Medulla oblongata (tissue), 1 donor: Measurements from ENCODE around the gene TP53BP1.
"Not testable (repeated sequence)": the region's sequence is repeated elsewhere in the genome, so short reads cannot be mapped to it uniquely, and the experiment has no call there.

Experiments
- DNase-seq: peaks from one replicate; pipeline ENCODE4 v3.0.0-alpha.2; 2015; ENCODE audit errors: extremely low spot score

Gene TP53BP1

DNA sequence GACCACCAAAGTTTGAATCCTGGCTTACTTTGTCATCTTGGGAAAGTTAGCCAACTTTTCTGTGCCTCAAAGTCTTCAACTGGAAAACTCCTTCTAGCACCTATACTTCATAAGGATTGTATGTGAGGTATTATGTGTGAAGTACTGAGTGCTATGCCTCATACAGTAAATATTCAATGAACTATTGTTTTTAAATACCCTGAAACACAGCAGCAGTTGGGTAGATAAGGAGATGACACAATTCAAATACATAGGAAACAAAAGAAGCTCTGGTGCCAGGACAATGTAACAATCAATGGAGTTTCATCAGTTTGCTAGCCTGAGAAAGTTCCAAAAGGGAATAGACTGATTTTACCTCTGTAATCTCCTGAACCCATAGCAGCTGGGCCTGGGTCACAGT, 78.8 kb downstream of the TP53BP1 start:
- DNase-seq: no peak

- DNase-seq: no peak
Measured at GRCh38 chr15:43412096-43412495, 80.9 kb downstream of the TP53BP1 start.

DNA sequence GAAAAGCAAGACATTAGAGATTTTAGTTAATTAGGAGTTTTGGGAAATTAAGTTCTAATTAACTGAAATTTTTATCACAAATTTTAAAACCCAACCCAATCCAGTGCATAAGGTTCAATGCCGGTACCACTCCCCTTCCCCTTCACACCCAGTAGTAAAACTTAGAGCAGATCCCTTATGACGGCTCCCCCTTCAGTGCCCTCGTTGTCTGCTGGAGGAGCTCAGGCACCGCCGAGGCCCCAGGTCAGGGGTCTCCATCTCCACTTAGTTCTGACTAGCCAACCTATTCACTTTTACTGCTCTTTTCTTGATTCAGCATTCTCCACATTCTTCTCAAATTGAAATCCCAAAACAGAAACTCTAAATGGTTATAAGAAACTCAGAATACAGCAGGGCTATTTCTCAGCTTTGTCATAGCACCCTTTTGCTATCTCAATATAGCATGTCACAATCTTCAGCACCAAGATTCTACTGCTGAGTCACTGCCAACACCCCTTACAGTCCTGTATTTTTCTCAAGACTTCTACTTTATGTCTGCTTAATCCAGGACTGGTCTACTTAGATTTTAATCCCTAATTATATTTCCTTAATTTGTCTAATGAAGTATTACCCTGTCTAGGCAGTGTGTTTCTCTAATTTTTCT, 82.3 kb downstream of the TP53BP1 start:
- no peak for DNase-seq

- no peak for DNase-seq
Measured at GRCh38 chr15:43408789-43409188, 84.2 kb downstream of the TP53BP1 start.

- no peak for DNase-seq
Measured at GRCh38 chr15:43406808-43407207, 86.1 kb downstream of the TP53BP1 start.

- no peak for DNase-seq
Measured at GRCh38 chr15:43406189-43406588, 86.8 kb downstream of the TP53BP1 start.

- DNase-seq: no peak
Measured at GRCh38 chr15:43404130-43404529, 88.8 kb downstream of the TP53BP1 start.

DNA sequence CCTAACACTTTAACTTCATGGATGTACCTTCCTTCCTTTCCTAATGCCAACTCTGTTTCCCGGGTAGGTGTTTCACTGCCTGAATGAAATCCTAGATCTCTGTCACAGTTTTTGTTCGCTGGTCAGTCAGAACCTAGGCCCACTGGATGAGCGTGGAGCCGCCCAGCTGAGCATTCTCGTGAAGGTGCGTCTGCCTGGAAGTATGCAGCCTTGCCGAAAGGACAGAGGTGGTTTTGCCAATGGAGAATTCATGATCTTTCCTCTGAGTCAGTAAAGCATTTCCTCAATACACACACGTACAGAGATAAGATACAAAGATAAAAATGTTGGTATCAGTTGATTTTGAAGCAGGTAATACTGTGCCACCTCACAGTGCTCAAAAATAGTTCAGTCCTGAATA, 89.3 kb downstream of the TP53BP1 start:
- DNase-seq: no peak

DNA sequence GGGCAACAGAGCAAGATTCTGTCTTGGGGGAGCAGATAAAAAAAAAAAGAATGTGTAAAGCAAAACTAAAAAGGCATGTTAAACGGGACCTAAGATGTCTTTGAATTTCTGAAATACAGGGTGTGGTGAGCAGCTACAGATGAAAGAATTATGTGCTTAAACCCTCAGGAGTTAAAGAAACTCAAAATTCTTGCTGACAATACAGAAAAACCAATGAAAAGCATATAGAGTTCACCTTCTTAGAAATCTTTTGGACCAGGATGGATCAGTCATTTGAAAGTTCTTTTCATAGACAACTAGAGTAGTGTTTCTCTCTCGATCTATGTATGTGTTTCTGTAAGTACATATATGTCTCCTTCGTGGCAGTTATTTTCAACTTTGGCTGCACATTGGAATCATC, 90.7 kb downstream of the TP53BP1 start:
- no peak for DNase-seq

DNA sequence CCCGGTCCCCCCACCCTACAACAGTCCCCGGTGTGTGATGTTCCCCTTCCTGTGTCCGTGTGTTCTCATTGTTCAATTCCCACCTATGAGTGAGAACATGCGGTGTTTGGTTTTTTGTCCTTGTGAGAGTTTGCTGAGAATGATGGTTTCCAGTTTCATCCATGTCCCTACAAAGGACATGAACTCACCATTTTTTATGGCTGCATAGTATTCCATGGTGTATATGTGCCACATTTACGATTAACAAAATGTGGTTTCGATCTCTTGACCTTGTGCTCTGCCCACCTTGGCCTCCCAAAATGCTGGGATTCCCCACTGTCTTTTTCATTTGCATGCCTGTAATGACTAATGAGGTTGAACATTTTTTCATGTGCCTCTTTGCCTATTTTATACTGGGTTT, 99.4 kb downstream of the TP53BP1 start:
- not testable (repeated sequence) for DNase-seq

- DNase-seq: no peak
Measured at GRCh38 chr15:43390723-43391122, 102.2 kb downstream of the TP53BP1 start.

DNA sequence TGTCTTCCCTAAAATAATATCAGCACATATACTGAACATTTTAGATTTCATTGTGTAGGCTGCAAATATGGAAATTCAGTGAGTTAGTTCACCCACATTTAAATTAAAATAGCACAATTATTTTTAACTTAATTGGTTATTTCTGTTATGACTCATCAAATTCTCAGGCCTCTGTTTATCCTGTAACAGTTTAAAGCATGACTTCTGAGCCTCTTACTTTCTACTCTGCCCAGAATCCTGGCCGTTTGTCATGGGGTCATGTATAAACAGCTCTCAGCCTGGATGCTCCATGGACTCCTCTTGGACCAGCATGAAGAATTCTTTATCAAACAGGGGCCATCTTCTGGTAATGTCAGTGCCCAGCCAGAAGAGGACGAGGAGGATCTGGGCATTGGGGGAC, 109.9 kb downstream of the TP53BP1 start:
- DNase-seq: no peak

- DNase-seq: no peak
Measured at GRCh38 chr15:43382310-43382709, 110.6 kb downstream of the TP53BP1 start.

GRCh38 chr15:43378601-43379000, 114.4 kb downstream of the TP53BP1 start:
- DNase-seq: no peak

DNA sequence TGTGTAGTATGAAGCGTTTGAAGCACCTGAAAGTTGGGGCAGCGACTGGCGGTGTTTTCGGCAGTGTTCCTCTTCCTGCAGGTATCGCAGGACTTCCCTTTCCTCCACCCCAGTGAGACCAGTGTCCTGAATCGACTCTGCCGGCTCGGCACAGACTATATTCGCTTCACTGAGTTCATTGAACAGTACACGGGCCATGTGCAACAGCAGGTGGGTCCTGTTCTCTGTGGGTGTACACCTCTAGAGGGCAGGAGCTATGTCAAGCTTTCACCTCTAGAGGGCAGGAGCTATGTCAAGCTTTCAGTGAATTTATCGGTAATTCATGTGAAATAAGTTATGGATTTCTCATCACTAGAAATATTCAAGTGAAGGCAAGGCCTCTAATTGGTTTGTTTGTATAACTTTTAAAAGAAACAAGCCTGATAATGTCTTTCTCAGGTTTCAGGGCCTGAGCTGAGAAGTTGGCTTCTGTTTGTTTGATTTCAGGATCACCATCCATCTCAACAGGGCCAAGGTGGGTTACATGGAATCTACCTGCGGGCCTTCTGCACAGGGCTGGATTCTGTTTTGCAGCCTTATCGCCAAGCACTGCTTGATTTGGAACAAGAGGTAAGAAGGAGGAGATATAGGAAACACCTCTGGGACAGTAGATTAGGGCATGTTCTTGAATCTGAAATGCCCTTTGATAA, 116.8 kb downstream of the TP53BP1 start:
- DNase-seq: no peak

GRCh38 chr15:43370975-43371974, 121.7 kb downstream of the TP53BP1 start, which contains the start of the genes TUBGCP4 and ZSCAN29:
TSS of gene TUBGCP4 (plus strand) at chr15:43371101. CDS start at chr15:43371355, 254 bp downstream.
TSS of gene ZSCAN29 (minus strand) at chr15:43371043. CDS start at chr15:43369913, 1,130 bp downstream.
- peak; percentile 81 for DNase-seq

- peak; percentile 37 for DNase-seq
Measured at GRCh38 chr15:43370310-43370974, 122.5 kb downstream of the TP53BP1 start.

DNA sequence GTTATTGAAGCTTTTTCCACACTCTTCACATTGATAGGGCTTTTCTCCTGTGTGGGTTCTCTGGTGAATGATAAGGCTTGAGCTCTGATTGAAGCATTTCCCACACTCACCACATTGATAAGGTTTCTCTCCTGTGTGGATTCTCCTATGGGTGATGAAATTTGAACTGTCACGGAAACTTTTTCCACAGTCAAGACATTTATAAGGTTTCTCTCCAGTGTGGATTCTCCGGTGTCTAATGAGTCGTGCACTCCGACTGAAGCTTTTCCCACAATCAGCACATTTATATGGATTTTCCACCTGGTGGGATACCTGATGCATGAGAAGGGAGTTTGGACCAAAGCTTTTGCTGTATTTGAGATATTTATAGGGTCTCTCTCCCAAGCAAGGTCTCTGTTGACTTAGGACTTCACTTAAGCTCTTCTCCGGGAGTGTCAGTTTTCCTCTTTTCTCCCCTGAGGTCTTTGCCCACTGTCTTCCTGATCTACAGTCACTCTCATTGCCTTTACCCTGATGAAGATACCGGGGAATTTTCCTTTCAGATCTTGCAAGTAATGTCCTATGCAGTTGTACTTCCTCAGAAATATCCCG, 131.5 kb downstream of the TP53BP1 start:
- DNase-seq: no peak

DNA sequence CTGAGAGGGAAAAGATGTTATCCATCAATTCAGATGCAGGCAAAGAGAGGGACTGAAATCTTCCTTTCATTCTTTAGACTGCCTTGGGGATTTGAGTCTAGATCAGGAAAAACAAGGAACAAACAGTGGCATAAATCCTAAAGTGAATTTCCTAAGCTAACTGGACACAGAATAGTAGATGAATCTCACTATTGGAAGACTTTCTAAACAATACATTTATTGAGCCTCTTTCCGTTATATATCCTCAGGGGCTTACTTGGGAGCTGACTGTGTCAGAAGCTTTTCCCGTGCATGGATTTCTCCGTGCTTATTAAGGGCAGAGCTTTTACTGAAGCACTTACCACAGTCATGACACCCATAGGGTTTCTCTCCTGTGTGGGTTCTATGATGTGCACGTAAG, 132.1 kb downstream of the TP53BP1 start:
- DNase-seq: no peak
